Measurements from ENCODE around the gene MYO16. TPM values are rescaled to one million over a fixed set of nuclear protein-coding genes. Genes with fewer than 3 reads are reported as not detected.
A peak's percentile ranks its signal among the peaks of the same experiment; 100 is the strongest.

Gene MYO16
- polyA plus RNA-seq, 2 of the 4 experiments (the other 2 are of a cell fraction) = 0.03 to 0.06 TPM

GRCh38 chr13:108690726-108691125, 61.3 kb downstream of the MYO16 start:
- no peak for DNase-seq (ENCODE audit: low read depth in 1 of 2, low spot score in 1 of 2)
- CTCF ChIA-PET = no interaction called here
- H3K4me3 ChIP-seq = no peak overlapping the region
- POLR2A ChIA-PET = no interaction called here
- ATAC-seq = no peak
- WGBS (ENCODE audit: missing lambda C conversion rate) = 90% methylated on average over 1 of the region's 1 CpG
- H3K4me1 ChIP-seq = peaks cover 7% of the 10 kb centered on the region; the same call in 2 of the 3 replicates
- TF ChIP-seq POLR2A (IDR thresholded peaks at IDR 0.05; ENCODE audit: low read length) (no peak), FOXS1 (CRISPR knock-in tag; IDR thresholded peaks at IDR 0.05) (no peak), ZNF302 (CRISPR knock-in tag; IDR thresholded peaks at IDR 0.05) (no peak), ZSCAN20 (CRISPR knock-in tag; IDR thresholded peaks at IDR 0.05) (no peak), HOXB5 (CRISPR knock-in tag; IDR thresholded peaks at IDR 0.05) (no peak), MYC (IDR thresholded peaks at IDR 0.05; ENCODE audit: borderline replicate concordance, low read length) (no peak), HOXA7 (CRISPR knock-in tag; IDR thresholded peaks at IDR 0.05) (no peak), SMC3 (IDR thresholded peaks at IDR 0.05) (no peak), POLR2AphosphoS2 (conservative IDR thresholded peaks at IDR 0.05; ENCODE audit: low read length) (no peak), USF2 (IDR thresholded peaks at IDR 0.05) (no peak), EP300 (IDR thresholded peaks at IDR 0.05) (no peak), RFX5 (IDR thresholded peaks at IDR 0.05) (no peak), RAD21 (conservative IDR thresholded peaks at IDR 0.05 in 1 of 2, IDR thresholded peaks at IDR 0.05 in 1 of 2) (no peak), EHF (CRISPR knock-in tag; IDR thresholded peaks at IDR 0.05) (no peak), FOSL2 (IDR thresholded peaks at IDR 0.05) (no peak), FOSL2 (CRISPR knock-in tag; IDR thresholded peaks at IDR 0.05) (no peak), MAX (IDR thresholded peaks at IDR 0.05) (no peak), SREBF2 (IDR thresholded peaks at IDR 0.05) (no peak)
- no peak overlapping the region for H3K27ac ChIP-seq
- H3K4me2 ChIP-seq = no peak overlapping the region
- H3K9me3 ChIP-seq = no peaks in the 10 kb centered on the region
- no peak for FAIRE-seq

- ATAC-seq (peak in 1 of 2 experiments; percentile 68; a peak in 2 of 6 replicates), FAIRE-seq (no peak), DNase-seq (ENCODE audit: low read depth in 1 of 2, low spot score in 1 of 2) (peak; percentile 4 to 43)
- WGBS (ENCODE audit: missing lambda C conversion rate) = 25% methylated on average over 9 of the region's 9 CpGs
- TF ChIP-seq PBX3 (IDR thresholded peaks at IDR 0.05) (no peak), JUNB (IDR thresholded peaks at IDR 0.05) (0 out of 2 replicates have a peak, but pooled peaks have one; percentile 32), SMC3 (IDR thresholded peaks at IDR 0.05) (peak; percentile 10; the same call in 1 of the 3 replicates), CEBPB (IDR thresholded peaks at IDR 0.05) (peak in 1 of 2 experiments; percentile 56; a peak in 3 of 4 replicates), NPAS2 (CRISPR knock-in tag; IDR thresholded peaks at IDR 0.05; ENCODE audit: borderline replicate concordance) (no peak), FOSL2 (IDR thresholded peaks at IDR 0.05) (peak; percentile 35; the same call in 1 of the 2 replicates), FOSL2 (CRISPR knock-in tag; IDR thresholded peaks at IDR 0.05) (no peak), GATA3 (IDR thresholded peaks at IDR 0.05; ENCODE audit: borderline replicate concordance) (peak; percentile 38; the same call in 1 of the 2 replicates), E2F6 (IDR thresholded peaks at IDR 0.05; ENCODE audit: borderline replicate concordance, low read depth) (no peak)
- ChIA-PET CTCF (interaction anchor here (0.7 kb wide), 2 partner anchors 116 to 183 kb away, joined by 3 read pairs; no protein-coding TSS in a partner anchor), POLR2A (no interaction called here)
- Histone ChIP-seq H3K4me1 (peaks cover 24% of the 10 kb centered on the region), H3K4me2 (peak overlapping the region; percentile 70), H3K9me3 (peaks cover 13% of the 10 kb centered on the region), H3K4me3 (no peak overlapping the region), H3K27ac (peak overlapping the region; percentile 58 to 69; a peak in 5 of 6 replicates)
These were observed 71.2 kb downstream of the MYO16 start for GRCh38 chr13:108700422-108701170.
